GM04503 (cell line): Measurements from ENCODE around the gene PDXP.
"Not testable (repeated sequence)": the region's sequence is repeated elsewhere in the genome, so short reads cannot be mapped to it uniquely, and the experiment has no call there.

Source experiments
- DNase-seq: peaks from one replicate; pipeline ENCODE4 v3.0.0-alpha.2; 2012; ENCODE audit warnings: low read depth

PDXP gene

GRCh38 chr22:37647317-37647716 is 11.2 kb upstream of the PDXP start:
- no peak for DNase-seq

GRCh38 chr22:37647928-37648327 is 10.6 kb upstream of the PDXP start:
- no peak for DNase-seq

GRCh38 chr22:37650463-37651136 is 7.9 kb upstream of the PDXP start:
- DNase-seq, result no peak

- DNase-seq, result no peak
Observed at GRCh38 chr22:37654563-37655251, 3.8 kb upstream of the PDXP start.

GRCh38 chr22:37655252-37655563 is 3.3 kb upstream of the PDXP start:
- no peak for DNase-seq

- DNase-seq, result not testable (repeated sequence)
Observed at GRCh38 chr22:37656583-37656982, 1.9 kb upstream of the PDXP start.

GRCh38 chr22:37657590-37658132 is 862 bp upstream of the PDXP start:
- no peak for DNase-seq

GRCh38 chr22:37659066-37659896 is 758 bp downstream of the PDXP start:
- no peak for DNase-seq

GRCh38 chr22:37659897-37660708 is 1.6 kb downstream of the PDXP start:
- no peak for DNase-seq

- DNase-seq, result no peak
Observed at GRCh38 chr22:37660709-37661045, 2.2 kb downstream of the PDXP start.

GRCh38 chr22:37661160-37661924 is 2.8 kb downstream of the PDXP start:
- no peak for DNase-seq

- DNase-seq, result no peak
Observed at GRCh38 chr22:37662039-37662438, 3.5 kb downstream of the PDXP start.

GRCh38 chr22:37663521-37664140 is 5.1 kb downstream of the PDXP start:
- DNase-seq, result no peak

GRCh38 chr22:37664249-37665101 is 6.0 kb downstream of the PDXP start:
- no peak for DNase-seq

- DNase-seq, result no peak
Observed at GRCh38 chr22:37665487-37665886, 7.0 kb downstream of the PDXP start.

- peak; percentile 85 for DNase-seq
Observed at GRCh38 chr22:37669586-37669985, 11.1 kb downstream of the PDXP start.

- no peak for DNase-seq
Observed at GRCh38 chr22:37672206-37672919, 13.8 kb downstream of the PDXP start.

- DNase-seq, result no peak
Observed at GRCh38 chr22:37672920-37673455, 14.5 kb downstream of the PDXP start.

- no peak for DNase-seq
Observed at GRCh38 chr22:37674248-37674647, 15.7 kb downstream of the PDXP start.
